GM18507 (cell line): ENCODE data around the gene FNIP2.
A peak's percentile ranks its signal among the peaks of the same experiment; 100 is the strongest.
"Not testable (repeated sequence)": the region's sequence is repeated elsewhere in the genome, so short reads cannot be mapped to it uniquely, and the experiment has no call there.

Experiments
- DNase-seq: peaks from one replicate; pipeline ENCODE4 v3.0.0; 2011; ENCODE audit warnings: low read depth; ENCODE audit not compliant: insufficient read length; ENCODE audit errors: extremely low spot score
- FAIRE-seq: peaks from 2 replicates; lab custom pipeline; 2011; peaks lifted over from hg19 to GRCh38; lab: Jason Lieb, UNC

Gene FNIP2

DNA sequence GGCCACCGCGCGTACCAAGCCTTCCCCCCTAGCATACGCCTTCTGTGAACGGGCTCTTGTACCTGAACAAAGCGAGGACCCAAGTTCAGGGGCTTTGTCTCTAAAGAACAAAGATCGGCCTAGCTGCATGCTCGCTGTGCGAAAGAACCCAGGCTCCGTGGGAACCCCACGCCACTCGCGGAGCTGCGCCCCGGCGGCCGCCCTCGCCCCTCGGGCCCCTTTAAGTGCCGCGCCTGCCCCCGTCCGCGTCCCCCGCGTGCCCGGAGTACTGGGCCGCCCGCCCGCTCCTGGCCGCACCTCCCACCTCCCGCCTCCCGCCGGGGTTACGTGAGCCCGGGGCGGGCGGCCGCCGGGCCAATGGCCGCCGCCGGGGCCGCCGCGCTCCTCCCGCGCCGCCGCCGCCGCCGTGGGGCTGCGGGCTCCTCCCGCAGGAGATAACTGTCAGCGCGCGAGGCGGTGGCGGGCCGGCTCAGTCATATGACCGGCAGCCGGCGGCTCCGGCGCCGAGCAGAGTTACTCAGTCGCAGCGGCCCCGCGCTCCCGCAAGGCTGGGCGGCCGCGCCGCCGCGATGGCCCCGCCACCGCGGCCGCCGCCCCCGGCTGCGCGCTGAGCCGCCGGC, at the start of gene FNIP2:
TSS of gene FNIP2 (plus strand) at position 472 of the 620 bp plus-strand sequence. CDS start 187 bp downstream, outside the sequence.
- DNase-seq: peak; percentile 58
- peak; percentile 31 for FAIRE-seq

DNA sequence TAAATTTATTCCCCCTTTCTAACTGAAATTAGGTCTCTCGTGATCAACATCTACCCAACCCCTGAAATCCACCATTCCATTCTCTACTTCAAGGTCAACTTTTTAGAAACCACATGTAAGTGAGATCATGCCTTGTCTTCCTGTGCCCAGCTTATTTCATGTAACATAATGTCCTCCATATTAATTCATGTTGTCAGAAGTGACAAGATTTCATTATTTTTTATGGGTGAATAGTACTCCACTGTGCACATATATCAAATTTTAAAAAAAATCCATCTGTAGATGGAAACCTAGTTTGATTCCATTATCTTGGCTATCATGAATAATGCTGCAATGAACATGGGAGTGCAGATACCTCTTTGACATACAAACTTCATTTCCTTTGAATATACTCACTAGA, 47.1 kb upstream of the FNIP2 start:
- FAIRE-seq (peak; percentile 9), DNase-seq (no peak)

- DNase-seq: no peak
- FAIRE-seq: peak; percentile 76
Measured at GRCh38 chr4:158722291-158722916, 46.4 kb upstream of the FNIP2 start.

GRCh38 chr4:158722917-158723793, 45.7 kb upstream of the FNIP2 start, which contains the start of gene PPID:
Gene PPID (minus strand): TSS chr4:158723396. CDS start chr4:158723288, 108 bp downstream.
- FAIRE-seq: peak; percentile 96
- peak; percentile 74 for DNase-seq

GRCh38 chr4:158724637-158725036, 44.2 kb upstream of the FNIP2 start:
- FAIRE-seq (peak; percentile 46), DNase-seq (no peak)

DNA sequence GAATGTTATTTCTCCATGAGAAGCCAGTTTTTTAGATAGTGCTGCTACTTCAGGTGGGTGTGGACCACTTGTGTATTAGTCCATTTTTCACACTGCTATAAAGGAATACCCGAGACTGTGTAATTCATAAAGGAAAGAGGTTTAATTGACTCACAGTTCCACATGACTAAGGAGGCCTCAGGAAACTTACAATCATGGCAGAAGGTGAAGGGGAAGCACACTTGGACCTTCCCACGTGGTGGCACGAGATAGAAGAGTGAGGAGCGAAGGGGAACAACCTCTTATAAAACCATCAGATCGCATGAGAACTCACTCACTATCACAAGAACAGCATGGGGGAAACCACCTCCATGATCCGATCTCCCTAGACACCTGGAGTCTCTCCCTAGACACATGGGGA, 42.2 kb upstream of the FNIP2 start:
- no peak for DNase-seq
- no peak for FAIRE-seq

DNA sequence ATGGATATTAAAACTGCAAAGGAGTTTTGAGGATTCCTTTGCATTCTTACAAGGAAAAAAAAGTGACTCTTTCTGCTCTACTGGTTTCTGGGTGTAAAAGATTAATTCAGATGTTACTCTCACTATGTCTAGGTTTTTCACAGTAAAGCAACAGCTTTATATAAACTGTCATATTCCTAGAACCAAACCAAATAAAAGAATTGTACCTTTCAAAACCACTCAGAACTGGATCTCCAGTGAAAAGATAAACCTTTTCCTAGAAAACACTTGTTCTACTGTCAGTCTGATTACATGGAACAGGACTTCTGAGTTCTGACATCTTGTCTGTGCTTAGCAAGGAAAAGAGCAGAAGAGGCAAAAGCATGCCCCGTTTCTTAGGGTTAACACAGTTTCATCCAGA, 40.6 kb upstream of the FNIP2 start:
- no peak for FAIRE-seq
- DNase-seq: no peak

DNA sequence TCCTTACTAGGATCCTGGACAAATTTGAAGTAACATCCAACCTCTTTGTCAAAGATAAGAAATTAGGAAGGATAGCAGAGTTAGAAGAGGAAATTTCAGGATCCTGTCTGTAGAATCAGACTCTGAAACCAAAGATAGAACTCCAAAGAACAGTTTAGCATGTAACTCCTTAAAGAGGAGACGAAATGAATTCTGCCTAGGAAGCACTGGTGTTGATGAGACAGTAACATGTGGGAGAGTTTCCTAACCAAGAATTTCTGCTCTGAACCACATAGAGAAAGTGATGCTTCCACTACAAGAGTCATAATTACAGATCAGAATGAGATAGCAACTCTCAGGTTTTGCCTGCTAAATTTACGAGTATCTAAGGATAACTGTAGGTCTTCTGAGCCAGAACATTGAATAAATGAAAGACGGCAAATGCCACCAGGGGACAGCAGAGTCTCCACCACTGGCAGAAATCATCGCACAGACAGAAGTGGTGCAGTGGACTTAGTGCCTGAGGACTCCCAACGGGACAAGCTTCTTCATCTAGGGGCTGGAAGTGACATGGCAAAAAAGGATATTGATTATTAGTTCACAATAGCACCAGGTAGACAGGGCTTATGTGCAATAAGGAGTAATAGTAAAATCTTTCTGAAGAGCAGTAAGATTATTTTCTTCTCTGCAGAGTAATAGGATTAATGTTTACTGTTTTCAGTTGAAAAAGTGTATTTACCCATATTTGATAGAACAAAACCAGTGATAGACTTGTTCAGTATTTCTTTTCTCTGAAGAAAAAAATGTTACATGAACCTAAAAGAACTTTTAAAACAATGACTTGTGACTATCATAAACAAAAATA, 38.9 kb upstream of the FNIP2 start:
- DNase-seq (peak; percentile 29), FAIRE-seq (peak; percentile 86)

DNA sequence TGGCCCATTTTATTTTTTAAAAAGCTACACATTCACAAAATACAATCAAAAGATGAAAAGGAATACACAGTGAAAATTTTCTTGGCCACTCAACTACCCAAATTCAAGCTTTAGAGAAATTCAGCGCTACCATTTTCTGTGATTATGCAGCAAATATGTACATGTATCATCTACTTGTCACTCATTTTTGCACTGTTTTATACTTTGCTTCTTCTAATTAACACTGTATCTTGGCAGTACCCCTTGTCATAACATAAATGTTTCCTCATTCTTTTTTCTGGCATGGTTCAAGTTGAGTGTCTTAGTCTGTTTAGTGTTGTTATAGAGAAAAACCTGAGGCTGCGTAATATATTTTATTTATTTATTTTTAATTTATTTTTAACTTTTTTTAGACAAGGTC, 30.0 kb upstream of the FNIP2 start:
- FAIRE-seq (no peak), DNase-seq (no peak)

DNA sequence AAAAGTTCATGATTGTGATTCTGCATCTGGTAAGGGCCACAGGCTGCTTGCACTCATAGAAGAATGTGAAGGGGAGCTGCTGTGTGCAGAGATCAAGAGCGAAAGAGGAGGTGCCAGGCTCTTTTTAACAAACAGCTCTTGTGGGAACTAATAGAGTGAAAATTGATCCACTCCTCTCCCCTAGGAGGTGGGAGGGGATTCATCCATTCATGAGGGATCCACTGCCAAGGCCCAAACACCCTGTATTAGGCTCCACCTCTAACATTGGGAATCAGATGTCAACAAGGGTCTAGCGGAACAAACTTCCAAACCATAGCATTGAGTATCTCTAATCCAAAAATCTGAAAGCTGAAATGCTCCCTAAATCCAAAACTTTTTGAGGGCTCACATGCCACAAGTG, 29.2 kb upstream of the FNIP2 start:
- no peak for FAIRE-seq
- no peak for DNase-seq

DNA sequence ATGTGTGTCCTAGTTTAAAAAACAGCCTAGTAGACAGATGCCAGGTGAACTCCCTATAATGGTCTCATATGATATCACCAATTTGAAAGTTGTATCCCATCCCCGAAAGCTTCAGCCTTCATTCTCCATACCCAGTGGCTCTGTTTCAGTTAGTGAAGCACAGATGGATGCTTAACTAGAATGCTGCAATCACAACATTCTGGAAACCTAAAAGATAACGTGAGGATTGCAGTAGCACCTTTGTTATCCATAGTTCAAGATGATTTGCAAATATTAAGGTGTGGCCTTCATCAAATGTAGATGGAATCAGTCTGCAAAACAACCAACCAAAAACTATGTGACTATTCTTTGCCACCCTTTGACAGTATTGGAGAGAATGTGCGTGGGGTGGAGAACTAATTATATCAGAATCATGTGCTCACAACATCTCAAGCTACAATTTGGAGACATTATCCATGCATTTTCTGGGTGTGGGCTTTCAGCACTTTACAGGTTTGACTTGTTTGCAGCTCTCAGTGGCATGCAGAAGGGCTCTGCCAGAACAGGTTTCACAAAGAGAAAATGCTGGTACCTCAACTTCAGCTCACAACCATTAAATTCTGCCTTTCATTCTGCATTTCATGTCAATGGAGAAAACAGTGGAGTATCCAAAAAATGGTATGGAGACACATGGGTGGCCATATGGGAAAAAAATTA, 27.4 kb upstream of the FNIP2 start:
- FAIRE-seq (no peak), DNase-seq (no peak)

DNA sequence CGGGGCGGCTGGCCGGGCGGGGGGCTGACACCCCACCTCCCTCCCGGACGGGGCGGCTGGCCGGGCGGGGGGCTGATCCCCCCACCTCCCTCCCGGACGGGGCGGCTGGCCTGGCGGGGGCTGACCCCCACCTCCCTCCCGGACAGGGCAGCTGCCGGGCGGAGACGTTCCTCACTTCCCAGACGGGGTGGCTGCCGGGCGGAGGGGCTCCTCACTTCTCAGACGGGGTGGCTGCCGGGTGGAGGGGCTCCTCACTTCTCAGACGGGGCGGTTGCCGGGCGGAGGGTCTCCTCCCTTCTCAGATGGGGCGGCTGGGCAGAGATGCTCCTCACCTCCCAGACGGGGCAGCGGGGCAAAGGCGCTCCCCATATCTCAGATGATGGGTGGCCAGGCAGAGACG, 22.3 kb upstream of the FNIP2 start:
- DNase-seq, FAIRE-seq: not testable (repeated sequence)

DNA sequence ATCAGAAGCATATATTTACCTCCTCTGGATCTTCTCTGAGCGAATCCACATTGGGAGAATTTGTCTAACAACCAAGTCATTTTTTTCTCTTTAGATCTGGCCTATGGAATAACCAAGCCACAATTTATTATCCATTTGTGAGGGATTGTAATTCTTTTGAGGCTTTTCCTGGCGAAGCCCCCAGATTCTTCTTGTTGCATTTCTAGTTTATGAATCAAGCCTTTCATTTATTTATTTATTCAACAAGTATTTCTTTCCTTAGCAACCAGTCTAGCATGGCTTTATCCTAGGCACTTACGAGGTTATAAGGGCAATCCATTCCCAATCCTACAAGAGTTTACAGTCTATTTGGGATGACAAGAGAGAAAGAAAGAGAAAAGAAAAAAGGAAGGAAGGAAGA, 18.4 kb upstream of the FNIP2 start:
- no peak for FAIRE-seq
- no peak for DNase-seq

GRCh38 chr4:158754385-158755180, 14.2 kb upstream of the FNIP2 start:
- FAIRE-seq: no peak
- no peak for DNase-seq

GRCh38 chr4:158755819-158756218, 13.0 kb upstream of the FNIP2 start:
- DNase-seq, FAIRE-seq: not testable (repeated sequence)

DNA sequence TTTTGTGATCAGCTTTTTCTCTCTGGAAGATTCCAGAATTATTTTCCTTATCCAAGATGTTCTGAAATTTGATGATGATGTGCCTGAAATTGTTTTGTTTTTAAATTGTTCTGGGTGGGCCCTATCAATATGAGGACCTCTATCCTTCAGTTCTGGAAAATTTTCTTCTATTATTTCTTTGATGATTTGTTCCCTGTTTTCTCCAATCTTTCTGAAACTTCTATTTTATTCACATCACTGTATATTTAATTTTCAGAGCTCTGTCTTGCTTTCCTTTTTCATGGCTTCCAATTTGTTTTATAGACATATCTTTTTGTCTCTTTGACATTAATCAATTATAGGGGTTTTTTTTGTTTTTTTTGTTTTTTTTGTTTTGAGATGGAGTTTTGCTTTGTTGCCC, 12.2 kb upstream of the FNIP2 start:
- FAIRE-seq (no peak), DNase-seq (no peak)

GRCh38 chr4:158758142-158758541, 10.7 kb upstream of the FNIP2 start:
- FAIRE-seq (no peak), DNase-seq (no peak)

DNA sequence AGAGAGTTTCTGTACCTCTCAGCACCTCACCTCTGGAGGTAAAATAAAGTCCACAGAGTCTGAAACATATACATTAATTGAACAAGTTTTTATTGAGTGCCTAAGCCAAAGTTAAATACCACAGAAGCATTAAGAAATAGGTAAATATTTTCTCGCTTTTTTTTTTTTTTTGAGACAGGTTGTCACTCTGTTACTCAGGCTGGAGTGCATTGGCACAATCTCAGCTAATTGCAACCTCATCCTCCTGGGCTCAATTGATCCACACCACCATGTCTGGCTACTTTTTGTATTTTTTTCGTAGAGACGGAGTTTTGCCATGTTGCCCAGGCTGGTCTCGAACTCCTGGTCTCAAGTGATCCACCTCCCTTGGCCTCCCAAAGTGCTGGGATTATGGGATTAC, 10.1 kb upstream of the FNIP2 start:
- FAIRE-seq: no peak
- no peak for DNase-seq
